Neural cell (in vitro differentiated cells): ENCODE results near the gene TICRR. TPM values are rescaled to one million over a fixed set of nuclear protein-coding genes. Genes with fewer than 3 reads are reported as not detected.

Experiments used
- H2AFZ ChIP-seq: fragments of 200-600, 300-800 bp; sonication (generic), shearing (Covaris generic); 2 replicates; pipeline ENCODE4 v1.6.0; 2014; ENCODE audit warnings: low read depth, mild to moderate bottlenecking, antibody characterized with exemption, low read length, moderate library complexity
- H3F3A ChIP-seq: fragments of 200-600 bp; shearing (Covaris generic); 2 replicates; pipeline ENCODE4 v1.6.1; 2016; ENCODE audit warnings: mild to moderate bottlenecking, moderate library complexity, mixed read lengths, antibody characterized with exemption, low read length; ENCODE audit not compliant: insufficient read depth, poor library complexity, severe bottlenecking
- H3K27ac ChIP-seq: fragments of 200-600, 300-800 bp; sonication (generic), shearing (Covaris generic); 2 replicates; pipeline ENCODE4 v1.5.1; 2014; ENCODE audit warnings: mild to moderate bottlenecking, low read length, moderate library complexity
- H3K27me3 ChIP-seq: fragments of 300-800, 200-600 bp; sonication (generic), shearing (Covaris generic); 2 replicates; pipeline ENCODE4 v1.6.0; 2014; ENCODE audit warnings: mild to moderate bottlenecking, low read depth, low read length, moderate library complexity; ENCODE audit not compliant: insufficient read depth
- H3K36me3 ChIP-seq: fragments of 300-800, 200-600 bp; sonication (generic), shearing (Covaris generic); 2 replicates; pipeline ENCODE4 v1.5.1; 2014; ENCODE audit warnings: mild to moderate bottlenecking, antibody characterized with exemption, low read length, moderate library complexity; ENCODE audit not compliant: insufficient read depth
- H3K4me2 ChIP-seq: fragments of 300-800, 200-600 bp; sonication (generic), shearing (Covaris generic); 2 replicates; pipeline ENCODE4 v1.6.0; 2014; ENCODE audit warnings: mild to moderate bottlenecking, low read length
- H3K4me3 ChIP-seq: fragments of 300-800, 200-600 bp; sonication (generic), shearing (Covaris generic); 2 replicates; pipeline ENCODE4 v1.5.1; 2014; ENCODE audit warnings: mild to moderate bottlenecking, low read length, moderate library complexity
- H3K79me2 ChIP-seq: fragments of 200-600 bp; shearing (Covaris generic); replicated peaks from 2 replicates; pipeline ENCODE4 v1.6.0; 2014; ENCODE audit warnings: mild to moderate bottlenecking, low read length, moderate library complexity; ENCODE audit not compliant: insufficient read depth
- H3K9ac ChIP-seq: fragments of 300-800, 200-600 bp; sonication (generic), shearing (Covaris generic); 2 replicates; pipeline ENCODE4 v1.6.1; 2016; ENCODE audit warnings: mild to moderate bottlenecking, low read length, mixed read lengths
- H3K9me2 ChIP-seq: fragments of 200-600 bp; shearing (Covaris generic); 2 replicates; pipeline ENCODE4 v1.6.1; 2016; ENCODE audit warnings: mild to moderate bottlenecking, low read length, mixed read lengths; ENCODE audit not compliant: insufficient read depth
- H3K9me3 ChIP-seq: fragments of 200-600, 300-800 bp; sonication (generic), shearing (Covaris generic); 2 replicates; pipeline ENCODE4 v1.6.1; 2016; ENCODE audit warnings: mild to moderate bottlenecking, mixed run types, low read length, moderate library complexity, mixed read lengths
- H4K20me1 ChIP-seq: fragments of 200-600 bp; shearing (Covaris generic); 2 replicates; pipeline ENCODE4 v1.6.1; 2016; ENCODE audit warnings: mild to moderate bottlenecking, mixed run types; ENCODE audit not compliant: insufficient read depth
- CTCF ChIP-seq: fragments of 450-650 bp; IDR thresholded peaks from 2 replicates; pipeline ENCODE4 v1.5.1; 2014; ENCODE audit warnings: antibody characterized with exemption, mild to moderate bottlenecking, moderate library complexity; ENCODE audit not compliant: poor library complexity, severe bottlenecking
- EP300 ChIP-seq: fragments of 450-650 bp; conservative IDR thresholded peaks from 2 replicates; pipeline ENCODE4 v1.6.1; 2014; ENCODE audit warnings: antibody characterized with exemption, mild to moderate bottlenecking, moderate library complexity; ENCODE audit not compliant: poor library complexity, severe bottlenecking
- EZH2 ChIP-seq: fragments of 200-600, 300-800 bp; shearing (Covaris generic), sonication (generic); IDR thresholded peaks from 2 replicates; pipeline ENCODE4 v1.6.1; 2014; ENCODE audit warnings: antibody characterized with exemption, low read length, borderline replicate concordance, mild to moderate bottlenecking; ENCODE audit not compliant: insufficient read depth, poor library complexity, severe bottlenecking
- MXI1 ChIP-seq: fragments of 450-650 bp; conservative IDR thresholded peaks from 2 replicates; pipeline ENCODE4 v1.6.1; 2014; ENCODE audit warnings: antibody characterized with exemption, mild to moderate bottlenecking; ENCODE audit not compliant: poor library complexity, severe bottlenecking
- POLR2AphosphoS5 ChIP-seq: IDR thresholded peaks from 2 replicates; pipeline ENCODE4 v1.6.1; 2012
- RAD21 ChIP-seq: fragments of 450-650 bp; conservative IDR thresholded peaks from 2 replicates; pipeline ENCODE4 v1.6.1; 2014; ENCODE audit warnings: antibody characterized with exemption, mild to moderate bottlenecking, moderate library complexity
- SMC3 ChIP-seq: fragments of 450-650 bp; conservative IDR thresholded peaks from 2 replicates; pipeline ENCODE4 v1.6.1; 2014; ENCODE audit warnings: antibody characterized with exemption, mild to moderate bottlenecking, moderate library complexity; ENCODE audit not compliant: poor library complexity
- TAF1 ChIP-seq: IDR thresholded peaks from 2 replicates; pipeline ENCODE4 v1.6.1; 2012; ENCODE audit warnings: low read depth
- polyA plus RNA-seq: library from polyadenylated mRNA; depleted of rRNA; stranded (reverse); fragments of >200 nt; gene quantifications from 2 replicates; pipeline ENCODE4 v1.2.3, GENCODE V29; 2014
- TF ChIP-seq, protein P1 (sequence below): IDR thresholded peaks from 2 replicates; pipeline ENCODE4 v1.6.1; 2012; ENCODE audit warnings: borderline replicate concordance

Gene TICRR
- polyA plus RNA-seq, 1 donor from 2014 or later = 0.36 TPM

DNA sequence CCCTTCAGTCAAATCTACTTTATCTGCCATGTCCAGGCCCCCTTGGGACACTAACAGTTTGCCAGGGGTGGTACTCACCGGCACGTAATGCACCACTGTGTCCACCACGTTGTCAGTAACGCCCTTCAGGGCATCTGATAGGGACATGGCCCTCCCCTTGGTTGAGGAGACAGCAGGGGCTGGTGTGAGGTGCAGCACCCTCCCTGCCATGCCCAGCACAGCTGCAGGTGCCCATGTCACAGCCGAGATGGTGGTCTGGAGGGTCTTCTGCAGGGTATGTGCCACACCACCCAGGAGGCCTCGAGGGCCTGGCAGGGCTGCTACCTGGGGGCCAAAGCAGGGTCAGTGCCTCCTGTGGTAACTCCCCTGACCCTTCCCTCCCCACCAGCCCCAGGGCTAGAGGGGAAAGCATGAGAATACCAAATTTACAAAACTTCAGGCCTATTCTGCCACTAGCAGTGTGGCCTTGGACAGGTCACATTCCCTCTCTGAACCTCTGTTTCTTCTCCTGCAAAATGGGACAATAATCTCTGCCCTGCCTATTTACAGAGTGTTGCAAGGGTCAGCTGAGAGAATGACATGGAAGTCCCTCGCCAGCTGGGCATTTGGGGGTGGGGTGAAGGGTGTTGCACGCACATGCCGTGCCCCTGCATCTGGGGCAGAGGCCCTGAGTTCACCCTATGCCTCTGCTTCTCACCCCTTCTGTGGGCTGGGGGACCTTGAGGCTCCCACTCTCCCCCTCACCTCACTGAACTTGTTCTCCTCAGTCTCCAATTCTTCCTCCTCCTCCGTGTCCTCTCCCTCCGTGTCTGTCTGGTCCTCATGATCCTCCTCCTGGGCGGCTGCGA is 91.8 kb downstream of the TICRR start:
- no peaks in the 10 kb centered on the region for H4K20me1 ChIP-seq
- H3K27me3 ChIP-seq = peaks cover 18% of the 10 kb centered on the region
- H3K27ac ChIP-seq = no peak overlapping the region
- H3F3A ChIP-seq = no peaks in the 10 kb centered on the region
- no peak overlapping the region for H3K4me2 ChIP-seq
- no peak for TF ChIP-seq TAF1
- TF ChIP-seq RAD21 = no peak
- TF ChIP-seq EZH2 = no peak
- no peak for TF ChIP-seq MXI1
- TF ChIP-seq, protein P1, sequence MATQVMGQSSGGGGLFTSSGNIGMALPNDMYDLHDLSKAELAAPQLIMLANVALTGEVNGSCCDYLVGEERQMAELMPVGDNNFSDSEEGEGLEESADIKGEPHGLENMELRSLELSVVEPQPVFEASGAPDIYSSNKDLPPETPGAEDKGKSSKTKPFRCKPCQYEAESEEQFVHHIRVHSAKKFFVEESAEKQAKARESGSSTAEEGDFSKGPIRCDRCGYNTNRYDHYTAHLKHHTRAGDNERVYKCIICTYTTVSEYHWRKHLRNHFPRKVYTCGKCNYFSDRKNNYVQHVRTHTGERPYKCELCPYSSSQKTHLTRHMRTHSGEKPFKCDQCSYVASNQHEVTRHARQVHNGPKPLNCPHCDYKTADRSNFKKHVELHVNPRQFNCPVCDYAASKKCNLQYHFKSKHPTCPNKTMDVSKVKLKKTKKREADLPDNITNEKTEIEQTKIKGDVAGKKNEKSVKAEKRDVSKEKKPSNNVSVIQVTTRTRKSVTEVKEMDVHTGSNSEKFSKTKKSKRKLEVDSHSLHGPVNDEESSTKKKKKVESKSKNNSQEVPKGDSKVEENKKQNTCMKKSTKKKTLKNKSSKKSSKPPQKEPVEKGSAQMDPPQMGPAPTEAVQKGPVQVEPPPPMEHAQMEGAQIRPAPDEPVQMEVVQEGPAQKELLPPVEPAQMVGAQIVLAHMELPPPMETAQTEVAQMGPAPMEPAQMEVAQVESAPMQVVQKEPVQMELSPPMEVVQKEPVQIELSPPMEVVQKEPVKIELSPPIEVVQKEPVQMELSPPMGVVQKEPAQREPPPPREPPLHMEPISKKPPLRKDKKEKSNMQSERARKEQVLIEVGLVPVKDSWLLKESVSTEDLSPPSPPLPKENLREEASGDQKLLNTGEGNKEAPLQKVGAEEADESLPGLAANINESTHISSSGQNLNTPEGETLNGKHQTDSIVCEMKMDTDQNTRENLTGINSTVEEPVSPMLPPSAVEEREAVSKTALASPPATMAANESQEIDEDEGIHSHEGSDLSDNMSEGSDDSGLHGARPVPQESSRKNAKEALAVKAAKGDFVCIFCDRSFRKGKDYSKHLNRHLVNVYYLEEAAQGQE = no peak
- no peak for TF ChIP-seq EP300
- no peak for TF ChIP-seq POLR2AphosphoS5
- no peak for TF ChIP-seq CTCF
- no peak for TF ChIP-seq SMC3
- no peaks in the 10 kb centered on the region for H3K9me2 ChIP-seq
- H3K36me3 ChIP-seq = no peaks in the 10 kb centered on the region
- no peak overlapping the region for H3K9ac ChIP-seq
- no peaks in the 10 kb centered on the region for H3K9me3 ChIP-seq
- H3K79me2 ChIP-seq = no peaks in the 10 kb centered on the region
- no peak overlapping the region for H2AFZ ChIP-seq
- no peak overlapping the region for H3K4me3 ChIP-seq

DNA sequence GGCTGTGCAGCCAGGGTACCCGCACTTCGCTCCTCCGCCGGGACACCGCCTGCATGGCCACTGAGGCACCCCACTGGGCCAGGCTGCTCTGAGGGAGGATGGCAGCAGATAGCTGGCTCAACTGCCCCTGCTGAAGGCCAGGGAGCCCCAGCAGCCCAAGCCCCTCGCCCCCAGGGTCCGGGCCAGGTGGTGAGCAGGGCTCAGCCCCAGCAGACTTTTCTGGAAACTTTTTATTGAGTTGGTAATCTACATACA is 92.4 kb downstream of the TICRR start:
- no peak overlapping the region for H2AFZ ChIP-seq

More for the DNA sequence above, 92.4 kb downstream of the TICRR start:
- Histone ChIP-seq H3K4me3 (no peak overlapping the region), H3K36me3 (no peaks in the 10 kb centered on the region), H3K27ac (no peak overlapping the region), H3K27me3 (peaks cover 18% of the 10 kb centered on the region), H4K20me1 (no peaks in the 10 kb centered on the region), H3K9me3 (no peaks in the 10 kb centered on the region), H3K9ac (no peak overlapping the region), H3K4me2 (no peak overlapping the region), H3F3A (no peaks in the 10 kb centered on the region), H3K79me2 (no peaks in the 10 kb centered on the region), H3K9me2 (no peaks in the 10 kb centered on the region)
- TF ChIP-seq TAF1 (no peak), MXI1 (no peak), POLR2AphosphoS5 (no peak), RAD21 (no peak), SMC3 (no peak), EP300 (no peak), EZH2 (no peak), CTCF (no peak)
- TF ChIP-seq, protein P1 = no peak
